GM19099 (cell line): ENCODE data around the gene KCNIP4.

ENCODE experiments used
- POLR2A ChIP-seq: IDR thresholded peaks from 3 replicates; pipeline ENCODE4 v1.6.1; 2011; ENCODE audit warnings: low read depth; ENCODE audit not compliant: insufficient read length; ENCODE audit errors: extremely low read depth

KCNIP4 gene

GRCh38 chr4:21827575-21827974, 121.0 kb downstream of the KCNIP4 start:
- TF ChIP-seq POLR2A, result no peak

- TF ChIP-seq POLR2A, result no peak
These were observed 122.5 kb downstream of the KCNIP4 start for GRCh38 chr4:21826071-21826470.

- no peak for TF ChIP-seq POLR2A
These were observed 129.5 kb downstream of the KCNIP4 start for GRCh38 chr4:21819086-21819485.

GRCh38 chr4:21815651-21816377, 132.8 kb downstream of the KCNIP4 start:
- TF ChIP-seq POLR2A, result no peak

- no peak for TF ChIP-seq POLR2A
These were observed 137.0 kb downstream of the KCNIP4 start for GRCh38 chr4:21811565-21811964.

- no peak for TF ChIP-seq POLR2A
These were observed 141.6 kb downstream of the KCNIP4 start for GRCh38 chr4:21806991-21807390.

GRCh38 chr4:21802406-21802805, 146.2 kb downstream of the KCNIP4 start:
- no peak for TF ChIP-seq POLR2A

- TF ChIP-seq POLR2A, result no peak
These were observed 146.7 kb downstream of the KCNIP4 start for GRCh38 chr4:21801661-21802385.

GRCh38 chr4:21795091-21795490, 153.5 kb downstream of the KCNIP4 start:
- TF ChIP-seq POLR2A, result no peak

- no peak for TF ChIP-seq POLR2A
These were observed 155.8 kb downstream of the KCNIP4 start for GRCh38 chr4:21792736-21793135.

- TF ChIP-seq POLR2A, result no peak
These were observed 158.0 kb downstream of the KCNIP4 start for GRCh38 chr4:21790438-21791029.

GRCh38 chr4:21780148-21780547, 168.4 kb downstream of the KCNIP4 start:
- no peak for TF ChIP-seq POLR2A

- no peak for TF ChIP-seq POLR2A
These were observed 169.9 kb downstream of the KCNIP4 start for GRCh38 chr4:21778702-21779101.

GRCh38 chr4:21775703-21776102, 172.9 kb downstream of the KCNIP4 start:
- TF ChIP-seq POLR2A, result no peak

- no peak for TF ChIP-seq POLR2A
These were observed 179.0 kb downstream of the KCNIP4 start for GRCh38 chr4:21769404-21770147.
